IPS-18c (cell line): ENCODE data around the gene GPR137B.
"Not testable (repeated sequence)": the region's sequence is repeated elsewhere in the genome, so short reads cannot be mapped to it uniquely, and the experiment has no call there.

Source experiments
- H3K4me3 ChIP-seq: 2 replicates; pipeline ENCODE4 v1.7.0; 2013; ENCODE audit warnings: low read depth, mild to moderate bottlenecking, low read length, moderate library complexity; ENCODE audit not compliant: insufficient read depth
- H3K9me3 ChIP-seq: one replicate; pipeline ENCODE4 v1.6.1; 2013; ENCODE audit warnings: mild to moderate bottlenecking, low read length, moderate library complexity; ENCODE audit not compliant: control insufficient read depth, insufficient read depth

The GPR137B gene

DNA sequence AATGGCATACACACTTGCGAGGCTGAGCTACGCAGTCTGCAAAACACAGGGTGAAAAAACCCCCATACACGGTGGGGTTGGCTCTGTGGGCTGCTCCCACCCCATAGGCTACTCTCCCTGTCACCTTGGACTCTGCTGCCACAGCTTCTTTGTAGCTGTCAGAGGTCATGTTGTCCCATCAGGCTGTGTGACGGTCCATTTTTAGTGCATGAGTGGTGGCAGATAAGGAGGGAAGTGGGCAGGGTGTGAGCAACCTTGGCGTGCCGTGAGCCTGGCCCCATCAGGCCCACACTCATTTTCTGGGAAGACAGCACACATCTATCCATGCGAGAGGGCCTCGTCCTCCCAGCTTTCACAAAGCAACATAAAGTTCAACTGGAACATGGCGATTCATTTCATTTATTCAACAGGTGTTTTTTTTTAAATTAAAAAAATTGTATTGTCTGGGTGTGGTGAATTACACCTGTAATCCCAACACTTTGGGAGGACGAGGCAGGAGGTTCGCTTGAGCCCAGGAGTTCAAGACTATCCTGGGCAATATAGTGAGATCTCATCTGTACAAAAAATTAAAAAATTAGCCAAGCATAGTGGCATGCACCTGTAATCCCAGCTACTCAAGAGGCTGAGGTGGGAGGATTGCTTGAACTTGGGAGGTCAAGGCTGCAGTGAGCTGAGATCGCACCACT, 9.5 kb downstream of the GPR137B start:
- H3K4me3 ChIP-seq, result no peak overlapping the region
- H3K9me3 ChIP-seq, result no peaks in the 10 kb centered on the region

GRCh38 chr1:236154126-236154525, 11.8 kb downstream of the GPR137B start:
- H3K9me3 ChIP-seq, result no peaks in the 10 kb centered on the region
- no peak overlapping the region for H3K4me3 ChIP-seq

DNA sequence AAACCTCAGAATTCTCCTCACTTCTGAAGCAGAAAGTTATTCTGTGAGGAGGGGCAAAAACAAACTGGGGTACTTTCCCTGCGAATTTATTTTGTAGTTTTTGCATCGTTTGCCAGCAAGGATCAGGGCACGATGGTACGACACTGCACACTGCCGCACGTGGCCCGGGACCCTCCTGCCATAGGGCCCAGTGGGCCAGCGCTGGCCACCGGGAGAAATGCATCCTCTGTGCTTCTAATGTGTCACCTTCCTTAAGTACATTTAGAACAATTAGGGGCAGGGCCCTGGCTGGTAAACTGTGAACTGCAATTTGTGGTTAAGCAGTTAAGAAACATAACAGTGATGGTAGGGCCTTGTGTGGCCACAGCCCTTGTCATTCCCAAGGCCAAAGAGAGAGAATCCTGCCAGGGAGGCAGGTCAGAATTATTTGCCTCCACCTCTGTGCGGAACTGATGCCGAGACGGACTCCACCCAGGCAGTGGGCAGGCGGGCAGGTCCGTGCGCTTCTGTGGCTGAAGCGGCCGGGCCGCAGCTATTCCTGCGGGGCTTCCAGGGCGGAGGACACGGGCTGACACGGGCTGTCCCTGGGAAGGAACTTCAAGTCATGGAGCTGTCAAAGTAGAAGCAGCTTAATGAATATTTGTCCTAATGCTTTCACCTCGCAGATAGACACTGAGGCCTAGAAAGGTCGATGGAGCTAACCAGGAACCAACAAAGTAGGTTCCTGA, 12.5 kb downstream of the GPR137B start:
- no peak overlapping the region for H3K4me3 ChIP-seq

DNA sequence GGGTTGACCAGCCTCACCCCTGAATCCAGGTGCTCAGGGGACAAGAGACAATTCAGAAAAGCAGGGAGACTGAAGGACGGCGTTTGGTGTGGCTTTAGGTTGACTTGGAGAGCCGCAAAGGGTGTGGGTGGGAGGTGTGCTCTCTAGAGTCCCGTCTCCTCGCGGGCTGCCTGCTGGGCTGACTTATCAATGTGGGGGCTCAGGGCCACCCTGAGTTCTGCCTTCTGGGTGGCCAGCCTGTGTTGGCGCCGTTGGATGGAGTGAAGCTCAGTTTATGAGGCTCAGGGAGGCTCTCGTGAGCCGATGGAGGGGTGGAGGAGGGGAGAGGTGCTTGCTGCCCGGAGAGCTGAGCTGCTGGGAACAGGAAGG, 13.0 kb downstream of the GPR137B start:
- no peaks in the 10 kb centered on the region for H3K9me3 ChIP-seq
- H3K4me3 ChIP-seq, result no peak overlapping the region

More for the DNA sequence above, 12.5 kb downstream of the GPR137B start:
- H3K9me3 ChIP-seq, result no peaks in the 10 kb centered on the region

- H3K9me3 ChIP-seq, result peaks cover 4% of the 10 kb centered on the region
- H3K4me3 ChIP-seq, result no peak overlapping the region
These were observed 13.6 kb downstream of the GPR137B start for GRCh38 chr1:236155841-236156503.

DNA sequence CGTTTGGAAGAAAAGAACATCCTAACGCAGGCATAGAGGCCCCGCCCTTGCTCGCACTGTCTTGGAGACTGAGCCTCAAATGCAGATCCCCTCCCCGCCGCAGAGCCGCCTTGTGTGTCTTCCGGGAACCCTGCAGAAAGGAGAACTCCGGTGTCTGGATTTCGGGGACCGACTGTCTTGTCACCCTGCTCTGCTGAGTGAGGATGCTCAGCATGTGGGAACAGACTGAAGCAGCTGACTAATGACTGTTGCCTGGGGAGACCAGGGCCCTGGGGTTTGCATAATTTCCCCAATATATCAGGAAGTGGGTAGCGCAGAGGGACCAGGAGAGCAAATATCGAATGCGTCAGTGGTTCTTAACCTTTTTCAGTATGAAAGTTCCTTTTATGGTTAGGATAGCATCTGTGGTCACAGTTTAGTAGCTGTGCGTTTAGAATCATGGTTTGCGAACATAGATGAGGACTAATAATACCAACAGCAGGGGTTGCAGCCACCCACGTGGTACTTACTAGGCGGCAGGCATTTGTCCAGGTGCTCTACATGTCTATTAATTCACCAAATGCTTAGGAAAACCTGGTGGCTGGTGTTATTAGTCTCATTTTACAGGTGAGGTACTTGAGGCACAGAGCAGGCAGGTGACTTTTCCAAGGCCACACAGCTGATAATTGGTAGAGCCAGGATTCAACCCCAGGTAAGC, 14.3 kb downstream of the GPR137B start:
- Histone ChIP-seq H3K4me3 (no peak overlapping the region), H3K9me3 (peaks cover 10% of the 10 kb centered on the region)

- H3K9me3 ChIP-seq, result peaks cover 15% of the 10 kb centered on the region
- H3K4me3 ChIP-seq, result not testable (repeated sequence)
These were observed 15.7 kb downstream of the GPR137B start for GRCh38 chr1:236158072-236158471.

GRCh38 chr1:236158719-236159118, 16.4 kb downstream of the GPR137B start:
- Histone ChIP-seq H3K9me3 (peaks cover 15% of the 10 kb centered on the region), H3K4me3 (no peak overlapping the region)

DNA sequence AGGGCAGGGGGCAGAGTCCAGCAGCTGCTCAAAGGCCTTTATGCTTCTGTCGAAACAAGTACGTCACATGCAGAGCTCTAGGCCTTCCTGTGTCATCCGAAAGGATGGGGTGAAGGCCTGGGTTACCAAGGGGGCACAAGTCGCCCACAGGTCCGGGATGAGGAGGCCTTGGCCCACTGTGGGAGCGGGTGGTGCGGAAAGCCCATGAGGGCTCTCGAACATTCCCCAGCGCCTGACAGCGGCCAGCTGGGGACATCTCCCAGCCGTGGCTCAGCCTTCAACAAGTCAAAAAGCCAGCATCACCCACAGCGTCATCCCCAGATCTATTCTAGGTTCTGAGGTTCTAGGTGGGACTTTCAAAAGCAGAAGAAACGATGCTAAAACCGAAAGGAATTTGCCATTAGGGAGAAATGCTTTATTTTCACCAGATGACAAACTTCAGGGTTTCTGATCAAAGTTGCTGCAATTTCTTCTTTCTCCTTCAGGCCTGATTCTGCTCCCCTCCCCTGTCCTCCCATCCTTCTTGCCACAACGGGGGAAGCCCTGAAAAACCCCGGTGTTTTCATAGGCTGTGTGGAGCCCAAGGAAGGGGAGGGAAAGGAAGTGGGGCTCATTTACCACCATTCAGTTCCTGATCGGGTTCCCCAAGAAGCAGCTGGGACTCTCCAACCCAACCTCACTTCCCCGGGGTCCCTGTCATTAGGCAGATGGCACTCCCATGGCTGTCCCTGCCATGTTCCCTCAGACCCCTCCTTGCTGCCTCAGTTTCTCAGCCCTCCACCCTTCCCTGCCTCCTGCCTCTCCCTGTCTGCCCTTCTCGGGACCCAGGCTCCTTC, 17.6 kb downstream of the GPR137B start:
- no peak overlapping the region for H3K4me3 ChIP-seq
- peaks cover 15% of the 10 kb centered on the region for H3K9me3 ChIP-seq

DNA sequence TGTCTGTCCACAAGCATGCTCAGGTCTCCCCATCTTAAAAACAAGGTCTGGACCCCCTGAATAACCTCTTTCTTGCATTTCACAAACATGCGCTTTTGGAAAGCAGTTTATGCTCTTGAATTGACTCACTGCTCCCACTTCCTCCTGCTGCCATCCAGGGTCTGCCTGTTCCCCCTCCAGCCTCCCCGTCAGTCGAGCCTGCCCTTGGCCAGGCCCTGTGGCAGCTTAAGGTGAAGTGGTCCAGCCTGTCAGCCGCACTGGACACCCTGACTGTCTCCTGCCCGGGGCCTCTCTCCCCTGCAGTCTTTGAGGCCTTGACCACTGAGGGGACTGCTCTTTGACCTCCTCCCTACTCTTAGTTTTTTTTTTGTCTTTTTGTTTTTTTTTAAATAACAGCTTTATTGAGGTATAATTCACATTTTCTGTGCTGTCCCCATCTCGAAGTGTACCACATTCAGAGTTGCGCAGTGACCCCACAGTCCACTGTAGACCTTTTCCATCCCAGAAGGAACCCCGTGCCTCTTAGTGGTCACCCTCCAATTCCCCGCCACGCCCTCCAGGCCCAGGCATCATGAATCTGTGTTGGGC, 18.3 kb downstream of the GPR137B start:
- no peak overlapping the region for H3K4me3 ChIP-seq

GRCh38 chr1:236161230-236161629, 18.9 kb downstream of the GPR137B start:
- Histone ChIP-seq H3K4me3 (no peak overlapping the region), H3K9me3 (peaks cover 15% of the 10 kb centered on the region)

More for the DNA sequence above, 18.3 kb downstream of the GPR137B start:
- peaks cover 15% of the 10 kb centered on the region for H3K9me3 ChIP-seq

GRCh38 chr1:236161755-236162154, 19.4 kb downstream of the GPR137B start:
- peaks cover 15% of the 10 kb centered on the region for H3K9me3 ChIP-seq
- H3K4me3 ChIP-seq, result not testable (repeated sequence)

DNA sequence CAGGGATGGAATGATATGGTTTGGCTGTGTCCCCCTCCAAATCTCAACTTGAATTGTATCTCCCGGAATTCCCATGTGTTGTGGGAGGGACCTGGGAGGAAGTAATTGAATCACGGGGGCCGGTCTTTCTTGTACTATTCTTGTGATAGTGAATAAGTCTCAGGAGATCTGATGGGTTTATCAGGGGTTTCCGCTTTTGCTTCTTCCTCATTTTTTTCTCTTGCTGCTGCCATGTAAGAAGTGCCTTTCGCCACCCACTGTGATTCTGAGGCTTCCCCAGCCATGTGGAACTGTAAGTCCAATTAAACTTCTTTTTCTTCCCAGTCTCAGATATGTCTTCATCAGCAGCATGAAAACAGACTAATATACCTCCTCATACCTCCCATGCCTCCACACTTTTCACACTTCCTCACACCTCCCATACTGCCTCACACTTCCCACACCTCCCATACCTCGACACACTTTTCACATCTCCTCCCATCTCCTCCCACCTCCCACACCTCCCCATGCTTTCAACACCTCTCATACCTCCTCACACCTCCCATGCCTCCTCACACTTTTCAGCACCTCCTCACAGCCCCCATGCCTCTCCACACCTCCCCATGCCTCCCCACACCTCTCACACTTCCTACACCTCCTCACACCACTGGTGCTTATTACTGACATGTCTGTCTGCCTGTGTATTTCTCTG, 21.3 kb downstream of the GPR137B start:
- peaks cover 15% of the 10 kb centered on the region for H3K9me3 ChIP-seq
- no peak overlapping the region for H3K4me3 ChIP-seq

DNA sequence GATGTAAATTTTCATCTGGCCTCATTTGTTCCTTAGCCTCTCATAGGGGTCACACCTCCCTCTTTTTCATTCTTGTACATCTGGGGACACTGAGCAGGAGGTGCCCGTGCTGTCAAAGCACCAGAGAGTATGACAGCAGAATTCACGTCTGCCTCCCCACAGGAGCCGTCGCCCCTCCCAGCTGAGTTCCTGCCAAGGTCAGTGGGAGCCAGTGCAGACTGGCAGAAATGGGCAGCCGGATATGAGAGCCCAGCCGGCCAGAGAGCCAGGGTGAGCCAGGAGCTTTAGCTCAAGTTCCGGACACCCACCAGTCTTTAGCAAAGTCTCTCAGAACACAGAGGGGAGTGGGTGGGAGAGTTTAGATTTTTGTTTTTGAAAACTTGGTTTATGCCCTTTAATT, 21.9 kb downstream of the GPR137B start:
- H3K9me3 ChIP-seq, result peaks cover 15% of the 10 kb centered on the region
- H3K4me3 ChIP-seq, result no peak overlapping the region

DNA sequence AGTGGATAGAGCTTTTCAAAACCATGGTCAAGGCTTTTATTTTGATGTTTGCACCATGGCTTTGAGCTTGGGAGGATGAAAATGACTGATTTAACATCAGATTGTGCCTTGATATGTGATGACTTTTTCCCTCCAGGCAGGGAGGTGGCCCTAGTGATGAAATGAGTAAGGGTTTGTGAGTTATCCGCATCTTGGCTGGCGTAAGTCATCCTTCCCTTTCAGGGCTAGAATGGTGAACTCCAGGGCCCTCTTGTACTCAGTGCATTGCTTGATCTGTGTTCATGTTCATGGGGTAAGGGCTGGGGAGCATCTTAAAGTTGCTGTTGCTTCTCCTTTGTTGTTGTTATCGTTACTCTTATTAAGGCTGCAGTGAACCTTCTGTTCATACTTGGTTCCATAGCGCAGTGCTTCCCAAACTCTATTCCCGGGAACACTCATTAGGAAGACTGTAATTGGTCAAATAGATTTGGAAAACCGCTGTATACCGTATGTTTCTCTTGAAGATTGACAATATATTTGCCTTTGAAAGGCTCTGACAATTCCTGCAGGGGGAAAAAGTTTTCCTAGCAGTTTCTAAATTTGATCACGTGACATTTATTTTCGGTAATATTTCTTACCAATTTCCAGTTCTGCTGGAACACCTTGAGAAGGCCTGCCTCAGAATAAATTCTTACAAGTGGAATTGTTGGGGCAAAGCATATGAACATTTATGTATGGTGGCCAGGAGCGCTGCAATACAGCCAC, 23.1 kb downstream of the GPR137B start:
- peaks cover 15% of the 10 kb centered on the region for H3K9me3 ChIP-seq
- no peak overlapping the region for H3K4me3 ChIP-seq
